Nephron progenitor cell (in vitro differentiated cells): ENCODE measurements around the gene TMEM98.
"Not testable (repeated sequence)": the region's sequence is repeated elsewhere in the genome, so short reads cannot be mapped to it uniquely, and the experiment has no call there.

Source experiments
- DNase-seq: peaks from one replicate; pipeline ENCODE4 v3.0.0; 2021
- H3K27ac Mint-ChIP-seq: 2 replicates; pipeline ENCODE4 v1.8.0; 2021; ENCODE audit warnings: mild to moderate bottlenecking, moderate library complexity, mixed read lengths
- H3K27me3 Mint-ChIP-seq: 2 replicates; pipeline ENCODE4 v1.8.0; 2021; ENCODE audit warnings: mild to moderate bottlenecking, low read depth, mixed read lengths; ENCODE audit not compliant: poor library complexity
- H3K36me3 Mint-ChIP-seq: 2 replicates; pipeline ENCODE4 v1.8.0; 2021; ENCODE audit warnings: low read depth, mixed read lengths
- H3K4me1 Mint-ChIP-seq: 2 replicates; pipeline ENCODE4 v1.8.0; 2021; ENCODE audit warnings: mixed read lengths
- H3K4me3 Mint-ChIP-seq: 2 replicates; pipeline ENCODE4 v1.8.0; 2021; ENCODE audit warnings: mild to moderate bottlenecking, moderate library complexity, mixed read lengths
- H3K9me3 Mint-ChIP-seq: 2 replicates; pipeline ENCODE4 v1.8.0; 2021; ENCODE audit warnings: mild to moderate bottlenecking, moderate library complexity, mixed read lengths
- TF ChIP-seq, protein P1 (sequence below): fragments of 200-600 bp; sonication (generic); IDR thresholded peaks from 2 replicates; pipeline ENCODE4 v1.5.0; 2021; ENCODE audit warnings: antibody characterized with exemption

TMEM98 gene

GRCh38 chr17:32955155-32955554 is 27.2 kb downstream of the TMEM98 start:
- no peaks in the 10 kb centered on the region for H3K36me3 Mint-ChIP-seq

DNA sequence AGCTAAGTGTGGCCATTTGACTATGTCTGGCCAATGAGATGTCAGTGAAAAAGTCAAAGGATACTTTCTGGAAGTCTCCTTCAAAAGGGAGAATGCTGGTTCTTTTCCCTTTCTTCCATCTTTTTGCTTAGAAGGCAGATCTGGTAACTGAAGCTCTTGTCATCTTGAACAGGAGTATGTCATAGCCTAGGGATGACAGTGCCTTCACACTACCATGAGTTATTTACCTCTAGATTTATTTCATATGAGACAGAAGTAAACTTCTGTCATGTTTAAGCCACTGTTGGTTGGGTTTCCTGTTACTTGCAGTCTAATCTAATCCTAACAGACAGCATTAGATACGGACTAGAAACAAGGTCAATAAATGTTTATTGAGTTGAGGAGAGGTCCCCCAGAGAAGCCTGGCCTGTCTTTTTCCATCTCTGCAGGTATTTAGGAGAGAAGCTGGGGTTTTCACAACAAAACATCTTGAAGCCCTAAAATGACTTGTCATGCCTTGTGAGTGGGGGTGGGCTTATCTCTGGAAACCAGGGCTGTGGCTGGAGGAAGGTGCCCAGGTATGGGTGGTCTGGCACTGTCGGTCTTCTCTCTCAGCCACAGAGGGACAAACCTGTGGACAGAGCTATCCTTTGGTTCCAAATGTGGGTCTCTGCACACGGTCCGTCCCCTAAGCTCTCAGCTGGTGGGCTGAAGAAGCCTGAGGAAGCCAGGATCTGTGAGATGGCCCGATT is 28.5 kb downstream of the TMEM98 start:
- TF ChIP-seq, protein P1, sequence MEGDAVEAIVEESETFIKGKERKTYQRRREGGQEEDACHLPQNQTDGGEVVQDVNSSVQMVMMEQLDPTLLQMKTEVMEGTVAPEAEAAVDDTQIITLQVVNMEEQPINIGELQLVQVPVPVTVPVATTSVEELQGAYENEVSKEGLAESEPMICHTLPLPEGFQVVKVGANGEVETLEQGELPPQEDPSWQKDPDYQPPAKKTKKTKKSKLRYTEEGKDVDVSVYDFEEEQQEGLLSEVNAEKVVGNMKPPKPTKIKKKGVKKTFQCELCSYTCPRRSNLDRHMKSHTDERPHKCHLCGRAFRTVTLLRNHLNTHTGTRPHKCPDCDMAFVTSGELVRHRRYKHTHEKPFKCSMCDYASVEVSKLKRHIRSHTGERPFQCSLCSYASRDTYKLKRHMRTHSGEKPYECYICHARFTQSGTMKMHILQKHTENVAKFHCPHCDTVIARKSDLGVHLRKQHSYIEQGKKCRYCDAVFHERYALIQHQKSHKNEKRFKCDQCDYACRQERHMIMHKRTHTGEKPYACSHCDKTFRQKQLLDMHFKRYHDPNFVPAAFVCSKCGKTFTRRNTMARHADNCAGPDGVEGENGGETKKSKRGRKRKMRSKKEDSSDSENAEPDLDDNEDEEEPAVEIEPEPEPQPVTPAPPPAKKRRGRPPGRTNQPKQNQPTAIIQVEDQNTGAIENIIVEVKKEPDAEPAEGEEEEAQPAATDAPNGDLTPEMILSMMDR, result no peak
- no peak for DNase-seq
- H3K27ac Mint-ChIP-seq, result no peak overlapping the region
- H3K4me1 Mint-ChIP-seq, result peaks cover 13% of the 10 kb centered on the region
- H3K27me3 Mint-ChIP-seq, result peaks cover 3% of the 10 kb centered on the region
- H3K4me3 Mint-ChIP-seq, result no peak overlapping the region
- H3K36me3 Mint-ChIP-seq, result no peaks in the 10 kb centered on the region
- no peaks in the 10 kb centered on the region for H3K9me3 Mint-ChIP-seq

More at GRCh38 chr17:32955155-32955554, 27.2 kb downstream of the TMEM98 start:
- H3K9me3 Mint-ChIP-seq, result no peaks in the 10 kb centered on the region
- H3K4me3 Mint-ChIP-seq, result no peak overlapping the region
- H3K27me3 Mint-ChIP-seq, result peaks cover 3% of the 10 kb centered on the region
- peaks cover 13% of the 10 kb centered on the region for H3K4me1 Mint-ChIP-seq
- DNase-seq, result no peak
- TF ChIP-seq, protein P1, result no peak
- H3K27ac Mint-ChIP-seq, result no peak overlapping the region

DNA sequence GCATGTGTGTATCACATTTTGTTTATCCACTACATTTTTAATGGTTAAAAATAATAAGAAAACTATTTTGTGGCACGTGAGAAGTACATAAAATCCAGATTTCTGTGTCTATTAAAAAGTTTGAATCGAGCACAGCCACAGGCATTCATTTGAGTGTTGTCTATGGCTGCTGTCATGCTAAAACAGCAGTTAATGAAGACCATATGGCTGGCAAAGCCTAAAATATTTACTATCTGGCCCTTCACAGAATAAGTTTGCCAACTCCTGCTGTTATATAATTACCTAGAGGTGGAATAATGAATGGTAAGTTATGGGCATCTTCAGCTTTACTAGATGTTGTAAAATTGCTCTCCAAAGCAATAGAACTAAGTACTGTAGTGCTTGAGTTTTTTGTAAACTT is 30.5 kb downstream of the TMEM98 start:
- H3K4me3 Mint-ChIP-seq, result no peak overlapping the region
- no peak for DNase-seq
- peaks cover 5% of the 10 kb centered on the region for H3K4me1 Mint-ChIP-seq
- H3K27me3 Mint-ChIP-seq, result peaks cover 3% of the 10 kb centered on the region
- H3K36me3 Mint-ChIP-seq, result no peaks in the 10 kb centered on the region
- H3K27ac Mint-ChIP-seq, result no peak overlapping the region
- TF ChIP-seq, protein P1, result no peak
- H3K9me3 Mint-ChIP-seq, result no peaks in the 10 kb centered on the region

DNA sequence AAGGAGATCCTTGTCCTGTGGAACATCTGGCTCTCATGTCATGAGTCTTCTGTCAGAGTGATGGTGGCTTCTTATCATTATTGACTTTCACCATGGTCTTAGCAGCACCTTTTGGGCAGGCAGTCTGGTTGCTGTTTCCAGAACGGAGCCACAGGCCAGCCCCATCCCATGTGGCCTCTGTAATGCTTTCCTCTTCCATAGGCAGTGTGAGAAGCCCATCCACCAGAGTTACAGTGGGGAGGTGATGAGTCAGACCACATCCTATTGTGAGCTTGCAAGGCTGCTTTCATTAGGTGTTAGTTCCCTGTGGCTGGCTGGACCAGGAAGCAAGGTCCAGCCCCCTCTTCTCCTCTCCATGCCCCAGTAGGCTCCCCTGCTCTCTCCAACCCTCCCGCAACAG is 32.9 kb downstream of the TMEM98 start:
- DNase-seq, result no peak
- Mint-ChIP-seq H3K27me3 (no peaks in the 10 kb centered on the region), H3K4me1 (peaks cover 5% of the 10 kb centered on the region), H3K9me3 (no peaks in the 10 kb centered on the region), H3K36me3 (no peaks in the 10 kb centered on the region), H3K4me3 (no peak overlapping the region), H3K27ac (no peak overlapping the region)
- TF ChIP-seq, protein P1, result no peak

GRCh38 chr17:32962320-32962711 is 34.4 kb downstream of the TMEM98 start:
- no peaks in the 10 kb centered on the region for H3K36me3 Mint-ChIP-seq
- peaks cover 5% of the 10 kb centered on the region for H3K4me1 Mint-ChIP-seq
- peaks cover 4% of the 10 kb centered on the region for H3K27me3 Mint-ChIP-seq
- H3K9me3 Mint-ChIP-seq, result no peaks in the 10 kb centered on the region
- H3K27ac Mint-ChIP-seq, result peak overlapping the region; percentile 66
- no peak overlapping the region for H3K4me3 Mint-ChIP-seq
- TF ChIP-seq, protein P1, result no peak
- no peak for DNase-seq

- Mint-ChIP-seq H3K4me3 (no peak overlapping the region), H3K36me3 (no peaks in the 10 kb centered on the region), H3K27ac (no peak overlapping the region), H3K4me1 (peaks cover 5% of the 10 kb centered on the region), H3K27me3 (peaks cover 4% of the 10 kb centered on the region), H3K9me3 (peaks cover 21% of the 10 kb centered on the region)
- DNase-seq, result no peak
- TF ChIP-seq, protein P1, result no peak
Observed at GRCh38 chr17:32964541-32964940, 36.6 kb downstream of the TMEM98 start.

- not testable (repeated sequence) for H3K36me3 Mint-ChIP-seq, H3K4me1 Mint-ChIP-seq, H3K27me3 Mint-ChIP-seq, H3K4me3 Mint-ChIP-seq, H3K27ac Mint-ChIP-seq, DNase-seq
- H3K9me3 Mint-ChIP-seq, result peaks cover 32% of the 10 kb centered on the region
Observed at GRCh38 chr17:32969231-32969630, 41.3 kb downstream of the TMEM98 start.
